Heart left ventricle (tissue), 16 donors: ENCODE data around the gene HOXA3. TPM values are rescaled to one million over a fixed set of nuclear protein-coding genes. Genes with fewer than 3 reads are reported as not detected.
A peak's percentile ranks its signal among the peaks of the same experiment; 100 is the strongest.

Experiments used
- ATAC-seq, 4 donors: fragments of 200-7000 bp; cut with Tn5 transposase; one replicate each; pipeline ENCODE4 v1.9.1; 2020 to 2022; ENCODE audit warnings: moderate library complexity in 4 of 4, mild to moderate bottlenecking in 3 of 4, moderate number of reproducible peaks in 1 of 4
- DNase-seq, 5 donors: peaks; one replicate each; pipeline ENCODE4 v3.0.0-alpha.2; 2020
- H3K27ac ChIP-seq, 12 donors: fragments of 200-600 bp; sonication (generic) in 4 of 12; one replicate each; pipeline versions ENCODE4 v1.5.0 to v1.8.0; 2016 to 2022; ENCODE audit warnings: mild to moderate bottlenecking in 2 of 12
- H3K27me3 ChIP-seq, 9 donors: fragments of 200-600 bp; sonication (generic) in 2 of 9; one replicate each; pipeline versions ENCODE4 v1.5.1 to v1.8.0; 2016 to 2022; ENCODE audit warnings: mild to moderate bottlenecking in 3 of 9
- H3K36me3 ChIP-seq, 9 donors: fragments of 200-600 bp; sonication (generic) in 2 of 9; one replicate each; pipeline versions ENCODE4 v1.5.0 to v1.8.0; 2018 to 2022; ENCODE audit warnings: mild to moderate bottlenecking in 2 of 9
- H3K4me1 ChIP-seq, 12 donors: fragments of 200-600 bp; sonication (generic) in 4 of 12; one replicate each; pipeline versions ENCODE4 v1.5.0 to v1.8.0; 2016 to 2022; ENCODE audit warnings: mild to moderate bottlenecking in 3 of 12
- H3K4me3 ChIP-seq, 12 donors: fragments of 200-600 bp; sonication (generic) in 4 of 12; one replicate each; pipeline versions ENCODE4 v1.5.0 to v1.8.0; 2017 to 2022; ENCODE audit warnings: mild to moderate bottlenecking in 9 of 12, moderate library complexity in 4 of 12
- H3K9me3 ChIP-seq, 12 donors: fragments of 200-600 bp; sonication (generic) in 4 of 12; one replicate each; pipeline versions ENCODE4 v1.5.0 to v1.8.0; 2016 to 2022; ENCODE audit warnings: mild to moderate bottlenecking in 1 of 12
- POLR2A ChIP-seq, 2 donors: fragments of 450-650 bp; IDR thresholded peaks; one replicate each; pipeline ENCODE4 v1.6.1; 2017; ENCODE audit warnings: antibody characterized with exemption in 2 of 2, mild to moderate bottlenecking in 2 of 2, moderate library complexity in 2 of 2
- WGBS, 4 donors: extraction: QIAGEN DNeasy Blood & Tissue Kit in 2 of 4; methylation state at CpG; one replicate each; pipeline versions ENCODE4 v1.1.5 to v1.1.7; 2013 to 2018; 5-methylcytosine and 5-hydroxymethylcytosine counted together
- intact Hi-C, 10 donors: fragments of 100-400 bp; cut with DNase I; formaldehyde crosslinking; loops; one replicate each; pipeline versions ENCODE4 v1.11.1 to v1.14.2; 2022
- polyA plus RNA-seq, 2 donors: library from polyadenylated mRNA; stranded (reverse); fragments of 200-250 nt; gene quantifications; one replicate each; pipeline ENCODE4 v1.2.3, GENCODE V29; 2013
- total RNA-seq, 9 donors: library from RNA; depleted of rRNA in 2 of 9; stranded (reverse); fragments of >200 nt in 2 of 9; fragmentation: NEBNext Ultra II Directional in 3 of 9; extraction: Animal tissue kit (Norgen Biotek cat#: 25700) in 3 of 9; gene quantifications; one replicate each; pipeline versions ENCODE4 v1.1.0 to v1.2.4, GENCODE V29; 2016 to 2023
- TF ChIP-seq, protein P1 (sequence below), 12 donors: fragments of 200-600 bp; sonication (generic) in 4 of 12; IDR thresholded peaks; one replicate each; pipeline versions ENCODE4 v1.5.0 to v1.8.0; 2018 to 2022; ENCODE audit warnings: antibody characterized with exemption in 12 of 12, mild to moderate bottlenecking in 5 of 12
- donor health status: ischemic (EF 13 %, LVEDD 7.1; RV severe dilation, severe dysfunction).
- donor health status: healthy with polysubstance abuse.
- donor health status: DM: no; HTN: yes; CAD: no.
- donor health status: DM: no; HTN: no; CAD: no.
- donor health status: ischemic (EF 25% LVEDD 6.9; RV normal size, moderate dysfunction).
- donor health status: ischemic (EF 25% LVEDD 5.7; RV mildly dilated, moderate dysfunction).
- donor health status: healthy.
- donor health status: DM: yes; HTN: yes; CAD: no.
- donor health status: ischemic (EF 35%, LVEDD 5.7; RV mildly dilated, moderate dysfunction).
- donor health status: nonischemic (EF 11% LVEDD 7.7; RV severe dilation, severe dysfunction).
- donor health status: DM: yes; HTN: yes; CAD: no.
- donor health status: PGD.
- donor health status: ischemic (EF 29% LVEDD 5.4; RV normal size, mild dysfunction).
- donor health status: nonischemic (EF 23%, LVEDD 6.1; RV moderate dilation, normal function).

HOXA3 gene
- total and polyA plus RNA-seq, 11 donors, result 0.07 to 3.1 (median 0.64) TPM; not detected in 2

DNA sequence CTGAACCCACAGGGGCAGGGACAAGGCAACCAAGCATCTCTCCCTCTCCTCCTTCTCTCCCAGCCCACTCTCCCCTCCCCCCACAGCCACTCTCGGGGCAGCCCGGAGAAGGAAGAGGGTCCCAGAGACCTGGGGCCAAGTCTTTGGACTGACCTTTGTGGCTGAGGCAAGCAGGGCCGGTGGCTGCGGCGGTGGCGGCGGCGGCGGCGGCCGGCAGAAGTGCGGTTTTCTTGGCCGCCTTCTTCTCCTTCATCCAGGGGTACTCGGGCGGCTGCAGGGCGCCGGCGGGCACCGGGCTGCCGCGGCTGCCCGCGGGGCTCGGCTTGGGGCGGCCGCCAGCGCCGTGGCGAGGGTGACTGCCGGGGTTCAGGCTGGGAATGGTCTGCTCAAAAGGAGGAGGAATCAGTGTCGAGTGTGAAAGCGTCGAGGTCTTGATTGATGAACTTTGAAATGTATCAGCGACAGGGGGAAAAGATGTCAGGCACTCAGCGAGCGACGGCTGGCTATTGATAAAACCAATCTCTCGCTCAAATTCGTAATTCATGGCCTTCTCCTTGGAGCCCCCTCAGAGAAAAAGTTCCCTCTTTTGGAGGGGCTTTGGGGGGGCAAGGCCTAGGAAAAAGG lies 50.3 kb downstream of the HOXA3 start:
- ATAC-seq (no peak), DNase-seq (no peak)
- 3 to 6% (median 4%) methylated on average over 13 to 39 of the region's 39 CpGs for WGBS, 4 donors
- intact Hi-C loops, result no loop called here
- peaks cover 0 to 45% (median 10%) of the 10 kb centered on the region in 12 donors for H3K4me1 ChIP-seq
- H3K4me3 ChIP-seq, result peak overlapping the region in 10 of 12 donors; percentile 1 to 43 (median 26)
- no peaks in the 10 kb centered on the region for H3K9me3 ChIP-seq
- TF ChIP-seq POLR2A (IDR thresholded peaks at IDR 0.05), result no peak
- TF ChIP-seq, protein P1, sequence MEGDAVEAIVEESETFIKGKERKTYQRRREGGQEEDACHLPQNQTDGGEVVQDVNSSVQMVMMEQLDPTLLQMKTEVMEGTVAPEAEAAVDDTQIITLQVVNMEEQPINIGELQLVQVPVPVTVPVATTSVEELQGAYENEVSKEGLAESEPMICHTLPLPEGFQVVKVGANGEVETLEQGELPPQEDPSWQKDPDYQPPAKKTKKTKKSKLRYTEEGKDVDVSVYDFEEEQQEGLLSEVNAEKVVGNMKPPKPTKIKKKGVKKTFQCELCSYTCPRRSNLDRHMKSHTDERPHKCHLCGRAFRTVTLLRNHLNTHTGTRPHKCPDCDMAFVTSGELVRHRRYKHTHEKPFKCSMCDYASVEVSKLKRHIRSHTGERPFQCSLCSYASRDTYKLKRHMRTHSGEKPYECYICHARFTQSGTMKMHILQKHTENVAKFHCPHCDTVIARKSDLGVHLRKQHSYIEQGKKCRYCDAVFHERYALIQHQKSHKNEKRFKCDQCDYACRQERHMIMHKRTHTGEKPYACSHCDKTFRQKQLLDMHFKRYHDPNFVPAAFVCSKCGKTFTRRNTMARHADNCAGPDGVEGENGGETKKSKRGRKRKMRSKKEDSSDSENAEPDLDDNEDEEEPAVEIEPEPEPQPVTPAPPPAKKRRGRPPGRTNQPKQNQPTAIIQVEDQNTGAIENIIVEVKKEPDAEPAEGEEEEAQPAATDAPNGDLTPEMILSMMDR (IDR thresholded peaks at IDR 0.05), result no peak
- H3K27ac ChIP-seq, result peak overlapping the region in 8 of 12 donors; percentile 10 to 93 (median 46)
- peaks cover 62 to 100% (median 98%) of the 10 kb centered on the region in 9 donors for H3K27me3 ChIP-seq
- H3K36me3 ChIP-seq, result no peaks in the 10 kb centered on the region

- ATAC-seq (no peak), DNase-seq (no peak)
- no peaks in the 10 kb centered on the region for H3K9me3 ChIP-seq
- TF ChIP-seq, protein P1 (IDR thresholded peaks at IDR 0.05), result no peak
- no peak for TF ChIP-seq POLR2A (IDR thresholded peaks at IDR 0.05)
- peak overlapping the region in 10 of 12 donors; percentile 1 to 43 (median 26) for H3K4me3 ChIP-seq
- WGBS, 4 donors, result 10 to 16% (median 14%) methylated on average over 25 of the region's 25 CpGs
- intact Hi-C loops, result no loop called here
- H3K4me1 ChIP-seq, result peaks cover 0 to 44% (median 12%) of the 10 kb centered on the region in 12 donors
- peak overlapping the region in 8 of 12 donors; percentile 10 to 93 (median 46) for H3K27ac ChIP-seq
- H3K36me3 ChIP-seq, result no peaks in the 10 kb centered on the region
- peaks cover 67 to 100% (median 98%) of the 10 kb centered on the region in 9 donors for H3K27me3 ChIP-seq
Observed at GRCh38 chr7:27101171-27101956, 51.0 kb downstream of the HOXA3 start.

- WGBS, 4 donors, result 18 to 24% (median 20%) methylated on average over 8 of the region's 8 CpGs
Observed at GRCh38 chr7:27100694-27101170, 51.7 kb downstream of the HOXA3 start.

More at GRCh38 chr7:27100694-27101170, 51.7 kb downstream of the HOXA3 start:
- H3K27ac ChIP-seq, result peak overlapping the region in 4 of 12 donors; percentile 60 to 93 (median 61)
- no peaks in the 10 kb centered on the region for H3K9me3 ChIP-seq
- H3K27me3 ChIP-seq, result peaks cover 67 to 100% (median 98%) of the 10 kb centered on the region in 9 donors
- DNase-seq, result no peak
- TF ChIP-seq POLR2A (IDR thresholded peaks at IDR 0.05), result no peak
- TF ChIP-seq, protein P1 (IDR thresholded peaks at IDR 0.05), result no peak
- intact Hi-C loops, result no loop called here
- peak overlapping the region in 4 of 12 donors; percentile 25 to 43 (median 38) for H3K4me3 ChIP-seq
- H3K36me3 ChIP-seq, result no peaks in the 10 kb centered on the region
- peaks cover 0 to 43% (median 15%) of the 10 kb centered on the region in 12 donors for H3K4me1 ChIP-seq
- ATAC-seq, result no peak
